ENCODE data around the gene CDH20.

DNA sequence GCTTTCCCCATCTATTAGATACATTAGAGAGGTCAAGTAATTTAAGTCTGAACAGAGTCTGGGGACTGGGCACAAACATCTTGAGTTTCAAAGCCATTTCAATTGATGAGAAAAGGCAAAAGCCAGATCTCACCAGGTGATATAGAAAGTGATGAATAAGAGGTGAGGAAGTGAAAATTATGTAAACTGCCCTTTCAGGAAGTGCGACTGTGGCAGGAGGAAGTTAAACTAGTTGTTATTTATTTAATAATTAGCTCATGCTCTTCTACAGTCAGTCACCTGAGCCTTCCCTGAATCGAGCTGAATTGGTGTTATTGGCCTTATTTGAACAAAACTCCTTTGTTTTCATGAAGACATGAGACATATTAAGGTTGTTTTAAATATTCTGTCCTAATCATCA lies 115.1 kb downstream of the CDH20 start:
- TF ChIP-seq, protein P1, sequence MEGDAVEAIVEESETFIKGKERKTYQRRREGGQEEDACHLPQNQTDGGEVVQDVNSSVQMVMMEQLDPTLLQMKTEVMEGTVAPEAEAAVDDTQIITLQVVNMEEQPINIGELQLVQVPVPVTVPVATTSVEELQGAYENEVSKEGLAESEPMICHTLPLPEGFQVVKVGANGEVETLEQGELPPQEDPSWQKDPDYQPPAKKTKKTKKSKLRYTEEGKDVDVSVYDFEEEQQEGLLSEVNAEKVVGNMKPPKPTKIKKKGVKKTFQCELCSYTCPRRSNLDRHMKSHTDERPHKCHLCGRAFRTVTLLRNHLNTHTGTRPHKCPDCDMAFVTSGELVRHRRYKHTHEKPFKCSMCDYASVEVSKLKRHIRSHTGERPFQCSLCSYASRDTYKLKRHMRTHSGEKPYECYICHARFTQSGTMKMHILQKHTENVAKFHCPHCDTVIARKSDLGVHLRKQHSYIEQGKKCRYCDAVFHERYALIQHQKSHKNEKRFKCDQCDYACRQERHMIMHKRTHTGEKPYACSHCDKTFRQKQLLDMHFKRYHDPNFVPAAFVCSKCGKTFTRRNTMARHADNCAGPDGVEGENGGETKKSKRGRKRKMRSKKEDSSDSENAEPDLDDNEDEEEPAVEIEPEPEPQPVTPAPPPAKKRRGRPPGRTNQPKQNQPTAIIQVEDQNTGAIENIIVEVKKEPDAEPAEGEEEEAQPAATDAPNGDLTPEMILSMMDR (tag by site-specific recombination; IDR thresholded peaks at IDR 0.05), result no peak
- no peak for TF ChIP-seq BCL11A (tag by site-specific recombination; IDR thresholded peaks at IDR 0.05; ENCODE audit: low read depth)
- TF ChIP-seq, protein P2, sequence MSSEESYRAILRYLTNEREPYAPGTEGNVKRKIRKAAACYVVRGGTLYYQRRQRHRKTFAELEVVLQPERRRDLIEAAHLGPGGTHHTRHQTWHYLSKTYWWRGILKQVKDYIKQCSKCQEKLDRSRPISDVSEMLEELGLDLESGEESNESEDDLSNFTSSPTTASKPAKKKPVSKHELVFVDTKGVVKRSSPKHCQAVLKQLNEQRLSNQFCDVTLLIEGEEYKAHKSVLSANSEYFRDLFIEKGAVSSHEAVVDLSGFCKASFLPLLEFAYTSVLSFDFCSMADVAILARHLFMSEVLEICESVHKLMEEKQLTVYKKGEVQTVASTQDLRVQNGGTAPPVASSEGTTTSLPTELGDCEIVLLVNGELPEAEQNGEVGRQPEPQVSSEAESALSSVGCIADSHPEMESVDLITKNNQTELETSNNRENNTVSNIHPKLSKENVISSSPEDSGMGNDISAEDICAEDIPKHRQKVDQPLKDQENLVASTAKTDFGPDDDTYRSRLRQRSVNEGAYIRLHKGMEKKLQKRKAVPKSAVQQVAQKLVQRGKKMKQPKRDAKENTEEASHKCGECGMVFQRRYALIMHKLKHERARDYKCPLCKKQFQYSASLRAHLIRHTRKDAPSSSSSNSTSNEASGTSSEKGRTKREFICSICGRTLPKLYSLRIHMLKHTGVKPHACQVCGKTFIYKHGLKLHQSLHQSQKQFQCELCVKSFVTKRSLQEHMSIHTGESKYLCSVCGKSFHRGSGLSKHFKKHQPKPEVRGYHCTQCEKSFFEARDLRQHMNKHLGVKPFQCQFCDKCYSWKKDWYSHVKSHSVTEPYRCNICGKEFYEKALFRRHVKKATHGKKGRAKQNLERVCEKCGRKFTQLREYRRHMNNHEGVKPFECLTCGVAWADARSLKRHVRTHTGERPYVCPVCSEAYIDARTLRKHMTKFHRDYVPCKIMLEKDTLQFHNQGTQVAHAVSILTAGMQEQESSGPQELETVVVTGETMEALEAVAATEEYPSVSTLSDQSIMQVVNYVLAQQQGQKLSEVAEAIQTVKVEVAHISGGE (tag by site-specific recombination; conservative IDR thresholded peaks at IDR 0.05; ENCODE audit: low read depth), result no peak
- TF ChIP-seq, protein P3, sequence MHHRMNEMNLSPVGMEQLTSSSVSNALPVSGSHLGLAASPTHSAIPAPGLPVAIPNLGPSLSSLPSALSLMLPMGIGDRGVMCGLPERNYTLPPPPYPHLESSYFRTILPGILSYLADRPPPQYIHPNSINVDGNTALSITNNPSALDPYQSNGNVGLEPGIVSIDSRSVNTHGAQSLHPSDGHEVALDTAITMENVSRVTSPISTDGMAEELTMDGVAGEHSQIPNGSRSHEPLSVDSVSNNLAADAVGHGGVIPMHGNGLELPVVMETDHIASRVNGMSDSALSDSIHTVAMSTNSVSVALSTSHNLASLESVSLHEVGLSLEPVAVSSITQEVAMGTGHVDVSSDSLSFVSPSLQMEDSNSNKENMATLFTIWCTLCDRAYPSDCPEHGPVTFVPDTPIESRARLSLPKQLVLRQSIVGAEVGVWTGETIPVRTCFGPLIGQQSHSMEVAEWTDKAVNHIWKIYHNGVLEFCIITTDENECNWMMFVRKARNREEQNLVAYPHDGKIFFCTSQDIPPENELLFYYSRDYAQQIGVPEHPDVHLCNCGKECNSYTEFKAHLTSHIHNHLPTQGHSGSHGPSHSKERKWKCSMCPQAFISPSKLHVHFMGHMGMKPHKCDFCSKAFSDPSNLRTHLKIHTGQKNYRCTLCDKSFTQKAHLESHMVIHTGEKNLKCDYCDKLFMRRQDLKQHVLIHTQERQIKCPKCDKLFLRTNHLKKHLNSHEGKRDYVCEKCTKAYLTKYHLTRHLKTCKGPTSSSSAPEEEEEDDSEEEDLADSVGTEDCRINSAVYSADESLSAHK (tag by site-specific recombination; IDR thresholded peaks at IDR 0.05), result no peak
- TF ChIP-seq TRIM28 (IDR thresholded peaks at IDR 0.05; ENCODE audit: borderline replicate concordance, low read length), result no peak
- no peak for TF ChIP-seq ZNF174 (tag by site-specific recombination; IDR thresholded peaks at IDR 0.05)
- no peak for TF ChIP-seq ZNF792 (tag by site-specific recombination; IDR thresholded peaks at IDR 0.05)
- TF ChIP-seq ZBTB21 (tag by site-specific recombination; IDR thresholded peaks at IDR 0.05), result no peak
- TF ChIP-seq KLF7 (tag by site-specific recombination; IDR thresholded peaks at IDR 0.05; ENCODE audit: borderline replicate concordance), result no peak
